PC-3 (cell line): ENCODE measurements around the gene HOXB9. TPM values are rescaled to one million over a fixed set of nuclear protein-coding genes. Genes with fewer than 3 reads are reported as not detected.

Experiments used
- ATAC-seq: fragments of 200-7000 bp; cut with Tn5 transposase; 2 replicates; pipeline ENCODE4 v1.9.1; 2020; ENCODE audit warnings: mild to moderate bottlenecking, moderate library complexity
- BruUV-seq: library from RNA; stranded (reverse); fragments of 400-500 nt; replicated peaks from 2 replicates; lab custom pipeline; 2021; lab: Mats Ljungman, UMichigan
- CTCF ChIA-PET: fragments of 300-600 bp; sonication (Branson Sonifier 250); formaldehyde crosslinking; loops from one replicate; lab custom pipeline; 2022; ENCODE audit warnings: antibody characterized with exemption; lab: Charles Lee
- POLR2A ChIA-PET: fragments of 300-600 bp; sonication (Branson Sonifier 250); formaldehyde crosslinking; loops from one replicate; lab custom pipeline; 2022; ENCODE audit warnings: antibody characterized with exemption; ENCODE audit not compliant: unreplicated experiment; lab: Charles Lee
- DNase-seq: peaks from one replicate; pipeline ENCODE4 v3.0.0-alpha.2; 2015
- H2AFZ ChIP-seq: fragments of 300-600 bp; sonication (generic); 2 replicates; pipeline ENCODE4 v1.6.0; 2016; ENCODE audit warnings: antibody characterized with exemption, low read length
- H3F3A ChIP-seq: fragments of 300-600 bp; sonication (generic); one replicate; pipeline ENCODE4 v1.6.0; 2017; ENCODE audit warnings: antibody characterized with exemption, low read length, control low read depth, mild to moderate bottlenecking; ENCODE audit not compliant: unreplicated experiment
- H3K27ac ChIP-seq: fragments of 300-600 bp; sonication (generic); 2 replicates; pipeline ENCODE4 v1.5.1; 2016; ENCODE audit warnings: mild to moderate bottlenecking, low read length
- H3K27me3 ChIP-seq: fragments of 300-600 bp; sonication (generic); 2 replicates; pipeline ENCODE4 v1.6.1; 2016; ENCODE audit warnings: low read length, mixed read lengths
- H3K36me3 ChIP-seq: fragments of 300-600 bp; sonication (generic); 2 replicates; pipeline ENCODE4 v1.6.1; 2016; ENCODE audit warnings: low read depth, mixed run types, low read length, mixed read lengths
- H3K4me1 ChIP-seq: fragments of 300-600 bp; sonication (generic); 2 replicates; pipeline ENCODE4 v1.5.1; 2016; ENCODE audit warnings: low read length; ENCODE audit not compliant: insufficient read depth
- H3K4me2 ChIP-seq: fragments of 300-600 bp; sonication (generic); 2 replicates; pipeline ENCODE4 v1.6.0; 2016; ENCODE audit warnings: low read length
- H3K4me3 ChIP-seq: fragments of 300-600 bp; sonication (generic); 2 replicates; pipeline ENCODE4 v1.5.1; 2016; ENCODE audit warnings: mild to moderate bottlenecking, low read length, mixed read lengths
- H3K79me2 ChIP-seq: fragments of 300-600 bp; sonication (generic); 2 replicates; pipeline ENCODE4 v1.6.1; 2017; ENCODE audit warnings: low read length, mixed read lengths
- H3K9ac ChIP-seq: fragments of 300-600 bp; sonication (generic); 2 replicates; pipeline ENCODE4 v1.6.0; 2016; ENCODE audit warnings: mild to moderate bottlenecking, low read length
- H3K9me2 ChIP-seq: fragments of 300-600 bp; sonication (generic); replicated peaks from 2 replicates; pipeline ENCODE4 v1.6.1; 2016; ENCODE audit warnings: mixed run types, low read length, mixed read lengths
- H3K9me3 ChIP-seq: fragments of 300-600 bp; sonication (generic); 2 replicates; pipeline ENCODE4 v1.6.1; 2016; ENCODE audit warnings: low read length, mixed read lengths
- H4K20me1 ChIP-seq: fragments of 300-600 bp; sonication (generic); 2 replicates; pipeline ENCODE4 v1.6.1; 2016; ENCODE audit warnings: low read length, mixed read lengths
- EZH2 ChIP-seq: fragments of 300-600 bp; sonication (generic); IDR thresholded peaks from one replicate; pipeline ENCODE4 v1.6.1; 2017; ENCODE audit warnings: antibody characterized with exemption, mild to moderate bottlenecking, low read length; ENCODE audit not compliant: unreplicated experiment
- EZH2phosphoT487 ChIP-seq: fragments of 300-600 bp; sonication (generic); IDR thresholded peaks from 2 replicates; pipeline ENCODE4 v1.6.1; 2018; ENCODE audit warnings: mild to moderate bottlenecking, antibody characterized with exemption, low read length, borderline replicate concordance
- intact Hi-C: fragments of 100-400 bp; cut with micrococcal nuclease; formaldehyde crosslinking; loops from 2 replicates; pipeline ENCODE4 v1.9.0; 2023
- total RNA-seq: library from RNA; depleted of rRNA; stranded (reverse); fragments of >200 nt; gene quantifications from 2 replicates; pipeline ENCODE4 v1.2.3, GENCODE V29; 2014
- TF ChIP-seq, protein P1 (sequence below): fragments of 300-600 bp; sonication (generic); conservative IDR thresholded peaks from 2 replicates; pipeline ENCODE4 v1.5.1; 2017; ENCODE audit warnings: antibody characterized with exemption, low read depth, mild to moderate bottlenecking, low read length

HOXB9 gene
- total RNA-seq, 1 experiment from 2014 or later, result 7.0 TPM

DNA sequence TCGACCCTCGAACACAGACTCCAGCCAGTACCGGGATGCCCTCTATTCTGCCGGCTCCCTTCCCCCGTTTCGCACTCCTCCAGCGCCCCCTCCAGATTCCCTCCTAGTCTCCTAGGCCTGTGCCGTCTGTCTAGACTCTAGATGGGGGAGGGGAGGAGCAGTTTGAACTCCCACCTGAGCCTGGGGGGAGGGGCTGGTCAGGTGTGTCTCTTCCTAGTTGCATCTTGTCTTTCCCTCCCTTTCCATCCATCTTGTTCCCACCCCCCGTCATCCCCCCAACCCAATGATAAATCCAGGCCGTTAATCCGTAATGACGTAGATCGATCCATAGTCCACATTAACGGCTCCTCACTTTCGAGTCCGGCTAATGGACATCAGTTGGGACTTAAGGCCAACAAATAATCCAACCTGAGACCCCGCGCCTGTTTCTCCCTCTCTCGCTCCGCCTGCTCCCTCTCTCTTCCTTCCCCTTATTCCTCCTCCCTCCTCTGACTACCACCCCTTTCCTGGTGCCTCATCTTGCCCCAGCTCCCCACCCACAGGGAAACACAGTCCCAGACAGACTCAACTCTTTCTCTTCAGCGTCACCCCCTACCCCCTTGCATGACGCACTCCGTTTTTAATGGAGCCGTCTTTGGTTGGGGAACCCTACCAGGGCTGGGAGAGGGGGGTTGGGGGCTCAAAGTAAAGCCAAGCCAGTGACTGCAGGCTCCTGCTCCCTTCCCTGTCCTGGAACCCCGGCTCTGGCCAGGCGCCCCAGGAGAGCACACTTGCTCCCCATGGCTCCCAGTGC is 29.2 kb downstream of the HOXB9 start:
- ChIA-PET CTCF (no interaction called here), POLR2A (no interaction called here)
- Histone ChIP-seq H3F3A (no peaks in the 10 kb centered on the region), H4K20me1 (peaks cover 29% of the 10 kb centered on the region), H3K9me2 (no peaks in the 10 kb centered on the region), H3K79me2 (peaks cover 54% of the 10 kb centered on the region), H3K4me3 (peak overlapping the region; percentile 75), H3K27ac (no peak overlapping the region), H2AFZ (no peak overlapping the region), H3K4me2 (peak overlapping the region; percentile 92), H3K9me3 (no peaks in the 10 kb centered on the region), H3K36me3 (no peaks in the 10 kb centered on the region), H3K9ac (peak overlapping the region; percentile 57), H3K27me3 (no peaks in the 10 kb centered on the region), H3K4me1 (peaks cover 27% of the 10 kb centered on the region)
- ATAC-seq (no peak), DNase-seq (no peak)
- no TSS peak for BruUV-seq
- intact Hi-C loops, result no loop called here
- no peak for TF ChIP-seq EZH2phosphoT487
- TF ChIP-seq, protein P1, sequence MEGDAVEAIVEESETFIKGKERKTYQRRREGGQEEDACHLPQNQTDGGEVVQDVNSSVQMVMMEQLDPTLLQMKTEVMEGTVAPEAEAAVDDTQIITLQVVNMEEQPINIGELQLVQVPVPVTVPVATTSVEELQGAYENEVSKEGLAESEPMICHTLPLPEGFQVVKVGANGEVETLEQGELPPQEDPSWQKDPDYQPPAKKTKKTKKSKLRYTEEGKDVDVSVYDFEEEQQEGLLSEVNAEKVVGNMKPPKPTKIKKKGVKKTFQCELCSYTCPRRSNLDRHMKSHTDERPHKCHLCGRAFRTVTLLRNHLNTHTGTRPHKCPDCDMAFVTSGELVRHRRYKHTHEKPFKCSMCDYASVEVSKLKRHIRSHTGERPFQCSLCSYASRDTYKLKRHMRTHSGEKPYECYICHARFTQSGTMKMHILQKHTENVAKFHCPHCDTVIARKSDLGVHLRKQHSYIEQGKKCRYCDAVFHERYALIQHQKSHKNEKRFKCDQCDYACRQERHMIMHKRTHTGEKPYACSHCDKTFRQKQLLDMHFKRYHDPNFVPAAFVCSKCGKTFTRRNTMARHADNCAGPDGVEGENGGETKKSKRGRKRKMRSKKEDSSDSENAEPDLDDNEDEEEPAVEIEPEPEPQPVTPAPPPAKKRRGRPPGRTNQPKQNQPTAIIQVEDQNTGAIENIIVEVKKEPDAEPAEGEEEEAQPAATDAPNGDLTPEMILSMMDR, result no peak
- no peak for TF ChIP-seq EZH2

DNA sequence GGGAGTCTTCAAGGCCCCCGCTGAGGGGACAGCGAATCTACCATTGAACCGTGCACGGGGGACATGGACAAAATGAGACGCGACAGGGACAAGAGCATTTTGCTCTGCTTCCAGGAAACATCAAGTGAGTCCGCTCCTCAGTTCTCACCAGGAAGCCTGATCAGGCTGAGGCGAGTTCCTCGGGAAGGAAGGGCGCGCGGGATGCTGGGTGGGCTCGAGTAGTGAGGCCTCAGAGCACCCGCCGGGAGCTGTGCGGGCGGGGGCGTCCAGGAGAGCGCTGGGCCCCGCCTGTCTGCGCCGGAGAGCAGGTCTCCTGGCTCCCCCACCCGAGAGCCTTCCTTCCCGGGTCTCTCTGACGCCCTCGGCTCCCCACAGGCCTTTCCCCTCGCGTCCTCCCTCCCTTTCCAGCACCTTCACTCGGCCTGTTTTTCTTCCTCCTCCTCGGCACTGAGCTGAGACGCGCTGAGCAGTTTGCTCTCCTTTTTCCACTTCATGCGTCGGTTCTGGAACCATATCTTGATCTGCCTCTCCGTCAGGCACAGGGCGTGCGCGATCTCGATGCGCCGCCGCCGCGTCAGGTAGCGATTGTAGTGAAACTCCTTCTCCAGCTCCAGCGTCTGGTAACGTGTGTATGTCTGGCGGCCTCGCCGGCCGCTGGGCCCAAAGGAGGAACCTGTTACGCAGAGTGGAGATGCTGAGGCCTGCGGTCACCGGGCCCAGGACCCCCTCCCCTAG is 30.0 kb downstream of the HOXB9 start:
- CTCF ChIA-PET, result no interaction called here
- Histone ChIP-seq H3K36me3 (no peaks in the 10 kb centered on the region), H3K9ac (no peak overlapping the region), H3K27me3 (no peaks in the 10 kb centered on the region), H3K79me2 (peaks cover 46% of the 10 kb centered on the region), H2AFZ (no peak overlapping the region), H3K4me3 (no peak overlapping the region), H3K9me3 (no peaks in the 10 kb centered on the region), H3K4me1 (peaks cover 20% of the 10 kb centered on the region), H3F3A (no peaks in the 10 kb centered on the region), H3K4me2 (no peak overlapping the region), H3K9me2 (no peaks in the 10 kb centered on the region), H3K27ac (no peak overlapping the region), H4K20me1 (peaks cover 21% of the 10 kb centered on the region)
- no peak for TF ChIP-seq EZH2phosphoT487
- TF ChIP-seq, protein P1, result no peak
- TF ChIP-seq EZH2, result no peak
- POLR2A ChIA-PET, result no interaction called here
- DNase-seq (no peak), ATAC-seq (no peak)
- intact Hi-C loops, result loop anchor here (2.0 kb wide), 1 partner anchor 245 kb away; no protein-coding TSS in a partner anchor
- no TSS peak for BruUV-seq
